Measurements from ENCODE around the gene EBPL. TPM values are rescaled to one million over a fixed set of nuclear protein-coding genes. Genes with fewer than 3 reads are reported as not detected.

The EBPL gene
- total RNA-seq, 4 donors from 2014 or later = 76.4 to 125 (median 99.4) TPM

- intact Hi-C loops (cut with DNase I; ENCODE audit: low total_unique reads) = no loop called here
- no peak for DNase-seq (ENCODE audit: low spot score in 2 of 2)
- H3K4me3 ChIP-seq (ENCODE audit: low read depth, poor library complexity, severe bottlenecking) = no peak overlapping the region
- TF ChIP-seq POLR2A (IDR thresholded peaks at IDR 0.05) = no peak
- TF ChIP-seq, protein P1, sequence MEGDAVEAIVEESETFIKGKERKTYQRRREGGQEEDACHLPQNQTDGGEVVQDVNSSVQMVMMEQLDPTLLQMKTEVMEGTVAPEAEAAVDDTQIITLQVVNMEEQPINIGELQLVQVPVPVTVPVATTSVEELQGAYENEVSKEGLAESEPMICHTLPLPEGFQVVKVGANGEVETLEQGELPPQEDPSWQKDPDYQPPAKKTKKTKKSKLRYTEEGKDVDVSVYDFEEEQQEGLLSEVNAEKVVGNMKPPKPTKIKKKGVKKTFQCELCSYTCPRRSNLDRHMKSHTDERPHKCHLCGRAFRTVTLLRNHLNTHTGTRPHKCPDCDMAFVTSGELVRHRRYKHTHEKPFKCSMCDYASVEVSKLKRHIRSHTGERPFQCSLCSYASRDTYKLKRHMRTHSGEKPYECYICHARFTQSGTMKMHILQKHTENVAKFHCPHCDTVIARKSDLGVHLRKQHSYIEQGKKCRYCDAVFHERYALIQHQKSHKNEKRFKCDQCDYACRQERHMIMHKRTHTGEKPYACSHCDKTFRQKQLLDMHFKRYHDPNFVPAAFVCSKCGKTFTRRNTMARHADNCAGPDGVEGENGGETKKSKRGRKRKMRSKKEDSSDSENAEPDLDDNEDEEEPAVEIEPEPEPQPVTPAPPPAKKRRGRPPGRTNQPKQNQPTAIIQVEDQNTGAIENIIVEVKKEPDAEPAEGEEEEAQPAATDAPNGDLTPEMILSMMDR (IDR thresholded peaks at IDR 0.05) = no peak
- WGBS, 2 donors = 83 to 86% methylated on average over 3 of the region's 3 CpGs
Measured at GRCh38 chr13:49654011-49654410, 37.3 kb downstream of the EBPL start.

- intact Hi-C loops (cut with DNase I; ENCODE audit: low total_unique reads) = no loop called here
- DNase-seq (ENCODE audit: low spot score in 2 of 2) = no peak
- no peak for TF ChIP-seq POLR2A (IDR thresholded peaks at IDR 0.05)
- TF ChIP-seq, protein P1 (IDR thresholded peaks at IDR 0.05) = no peak
- no peak overlapping the region for H3K4me3 ChIP-seq (ENCODE audit: low read depth, poor library complexity, severe bottlenecking)
Measured at GRCh38 chr13:49653478-49653877, 37.8 kb downstream of the EBPL start.

DNA sequence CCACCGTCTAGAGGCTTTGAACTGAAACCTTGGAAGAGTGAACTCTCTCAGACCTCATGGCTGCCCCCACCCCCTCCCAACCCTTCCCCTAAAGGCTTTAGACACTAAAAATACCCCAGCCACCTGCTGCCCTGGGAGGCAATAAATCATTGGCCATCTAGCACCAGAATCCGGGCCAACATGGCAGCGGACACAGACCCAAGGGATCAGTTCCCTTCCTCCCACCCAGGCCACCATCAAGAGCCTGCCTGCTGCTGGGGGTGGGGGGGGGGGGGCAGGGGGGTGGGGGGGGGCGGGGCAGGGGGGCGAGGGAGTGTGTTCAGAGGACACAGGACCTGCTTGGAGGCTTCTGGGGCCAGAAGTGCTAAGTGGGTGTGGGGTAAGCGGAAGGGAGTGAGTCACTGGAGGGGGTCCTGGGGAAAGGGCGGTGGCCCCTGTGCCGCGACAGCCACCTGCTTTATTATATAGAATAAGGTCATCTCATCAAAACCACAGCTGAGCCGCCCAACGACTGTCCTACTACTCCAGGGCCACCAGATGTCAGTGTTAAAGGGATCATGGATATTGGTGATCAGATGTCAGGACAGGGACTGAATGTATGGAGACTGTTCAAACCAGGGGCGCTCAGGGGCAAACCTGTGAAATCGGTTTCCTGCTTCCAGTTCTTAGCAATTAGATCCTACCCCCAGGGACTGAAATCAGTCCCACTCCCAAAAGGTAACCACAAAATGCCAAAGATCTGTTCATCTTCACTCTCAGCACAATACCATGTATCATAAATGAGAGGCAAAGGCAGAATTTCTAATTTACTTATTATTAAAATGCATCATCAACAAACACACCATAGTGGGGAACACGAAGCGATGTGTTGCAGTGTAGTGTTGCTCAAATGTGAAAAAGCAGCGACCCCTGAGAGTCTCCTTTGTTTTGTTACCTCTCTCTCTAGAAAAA is 38.7 kb downstream of the EBPL start:
- peak in 1 of 2 donors; percentile 27 for DNase-seq (ENCODE audit: low spot score in 2 of 2)
- no peak for TF ChIP-seq POLR2A (IDR thresholded peaks at IDR 0.05)
- TF ChIP-seq, protein P1 (IDR thresholded peaks at IDR 0.05) = no peak
- WGBS, 2 donors = 35 to 37% methylated on average over 12 to 15 of the region's 16 CpGs
- no peak overlapping the region for H3K4me3 ChIP-seq (ENCODE audit: low read depth, poor library complexity, severe bottlenecking)
- intact Hi-C loops (cut with DNase I; ENCODE audit: low total_unique reads) = no loop called here

DNA sequence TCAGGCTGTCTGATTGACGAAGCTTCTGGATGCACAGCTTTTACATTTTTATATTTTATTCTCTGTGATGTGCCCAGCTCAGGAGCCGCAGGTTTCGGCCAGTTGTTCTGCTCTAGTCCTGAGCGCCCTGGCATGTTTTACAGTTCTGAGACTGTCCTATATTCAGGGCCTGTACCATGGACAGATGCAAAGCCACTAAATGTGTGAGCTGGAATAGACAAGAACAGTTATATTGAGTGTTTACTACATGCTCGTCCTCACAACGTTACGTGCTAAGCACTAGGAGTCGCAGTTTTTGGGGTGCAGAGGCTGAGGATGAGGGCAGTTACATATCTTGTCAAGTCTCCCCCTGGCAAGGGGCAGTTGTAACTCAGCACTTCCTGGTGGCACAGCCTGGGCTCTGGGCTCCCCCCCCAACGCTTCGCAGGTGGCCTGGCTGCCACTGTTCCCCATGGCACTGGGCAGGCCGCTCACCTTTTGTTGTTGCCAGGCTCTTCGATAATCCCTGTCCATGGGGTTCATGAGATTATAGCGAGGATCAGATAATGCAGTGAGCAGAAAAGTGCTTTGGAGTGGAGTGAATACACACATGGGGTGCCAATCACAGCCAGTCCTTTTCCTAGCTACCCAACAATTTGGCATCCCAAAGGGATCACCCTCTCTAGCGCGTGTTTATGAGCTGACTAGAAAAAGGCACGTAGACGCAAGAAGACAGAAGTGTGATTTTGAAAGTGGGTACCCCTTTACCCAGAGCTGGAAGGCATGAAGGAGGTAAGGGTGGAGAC is 39.5 kb downstream of the EBPL start:
- no peak overlapping the region for H3K4me3 ChIP-seq (ENCODE audit: low read depth, poor library complexity, severe bottlenecking)
- intact Hi-C loops (cut with DNase I; ENCODE audit: low total_unique reads) = no loop called here
- WGBS, 2 donors = 69 to 78% methylated on average over 17 of the region's 17 CpGs
- no peak for DNase-seq (ENCODE audit: low spot score in 2 of 2)
- TF ChIP-seq, protein P1 (IDR thresholded peaks at IDR 0.05) = no peak
- TF ChIP-seq POLR2A (IDR thresholded peaks at IDR 0.05) = no peak

GRCh38 chr13:49649963-49650312 is 41.3 kb downstream of the EBPL start:
- TF ChIP-seq, protein P1 (IDR thresholded peaks at IDR 0.05) = no peak
- no peak for TF ChIP-seq POLR2A (IDR thresholded peaks at IDR 0.05)
- intact Hi-C loops (cut with DNase I; ENCODE audit: low total_unique reads) = no loop called here
- no peak for DNase-seq (ENCODE audit: low spot score in 2 of 2)
- 71 to 78% methylated on average over 2 of the region's 2 CpGs for WGBS, 2 donors
- no peak overlapping the region for H3K4me3 ChIP-seq (ENCODE audit: low read depth, poor library complexity, severe bottlenecking)

Data from lower leg skin (tissue), 4 donors.